Hepatocyte (in vitro differentiated cells): ENCODE results near the gene VAC14. TPM values are rescaled to one million over a fixed set of nuclear protein-coding genes. Genes with fewer than 3 reads are reported as not detected.

Experiments
- DNase-seq: peaks from one replicate; pipeline ENCODE4 v3.0.0-alpha.2; 2016; ENCODE audit warnings: low spot score
- H2AFZ ChIP-seq: fragments of 200-600 bp; sonication (generic); 2 replicates; pipeline ENCODE4 v1.6.0; 2016; ENCODE audit warnings: antibody characterized with exemption, mild to moderate bottlenecking
- H3K27ac ChIP-seq: fragments of 200-600 bp; sonication (generic); 2 replicates; pipeline ENCODE4 v1.5.1; 2016; ENCODE audit warnings: mild to moderate bottlenecking
- H3K27me3 ChIP-seq: fragments of 200-600 bp; sonication (generic); 2 replicates; pipeline ENCODE4 v1.6.1; 2016
- H3K36me3 ChIP-seq: fragments of 200-600 bp; sonication (generic); replicated peaks from 2 replicates; pipeline ENCODE4 v1.5.1; 2016; ENCODE audit warnings: low read depth; ENCODE audit not compliant: insufficient read depth
- H3K4me1 ChIP-seq: fragments of 200-600 bp; sonication (generic); 2 replicates; pipeline ENCODE4 v1.5.1; 2016; ENCODE audit warnings: mild to moderate bottlenecking, moderate library complexity; ENCODE audit not compliant: insufficient read depth
- H3K4me2 ChIP-seq: fragments of 200-600 bp; sonication (generic); 2 replicates; pipeline ENCODE4 v1.6.0; 2016
- H3K4me3 ChIP-seq: fragments of 200-600 bp; sonication (generic); 2 replicates; pipeline ENCODE4 v1.5.1; 2016; ENCODE audit warnings: mild to moderate bottlenecking
- H3K79me2 ChIP-seq: fragments of 200-600 bp; sonication (generic); 2 replicates; pipeline ENCODE4 v1.6.0; 2017; ENCODE audit warnings: mild to moderate bottlenecking
- H3K9me2 ChIP-seq: fragments of 200-600 bp; sonication (generic); replicated peaks from 2 replicates; pipeline ENCODE4 v1.6.0; 2017; ENCODE audit warnings: mild to moderate bottlenecking; ENCODE audit not compliant: insufficient read depth
- H3K9me3 ChIP-seq: fragments of 200-600 bp; sonication (generic); 2 replicates; pipeline ENCODE4 v1.5.1; 2016; ENCODE audit warnings: low read depth, mild to moderate bottlenecking
- H4K20me1 ChIP-seq: fragments of 200-600 bp; sonication (generic); 2 replicates; pipeline ENCODE4 v1.6.0; 2016; ENCODE audit warnings: mild to moderate bottlenecking; ENCODE audit not compliant: insufficient read depth, poor library complexity, severe bottlenecking
- EZH2 ChIP-seq: fragments of 200-600 bp; sonication (generic); IDR thresholded peaks from 2 replicates; pipeline ENCODE4 v1.6.1; 2016; ENCODE audit warnings: antibody characterized with exemption, mild to moderate bottlenecking, borderline replicate concordance
- EZH2phosphoT487 ChIP-seq: fragments of 200-600 bp; sonication (generic); IDR thresholded peaks from one replicate; pipeline ENCODE4 v1.6.1; 2018; ENCODE audit warnings: antibody characterized with exemption, mild to moderate bottlenecking, low read depth, moderate library complexity; ENCODE audit not compliant: unreplicated experiment, severe bottlenecking
- WGBS: methylation state at CpG from one replicate; pipeline ENCODE4 v1.1.6; 2016; ENCODE audit warnings: low lambda C conversion rate; ENCODE audit errors: missing lambda C conversion rate; 5-methylcytosine and 5-hydroxymethylcytosine counted together
- polyA plus RNA-seq: library from polyadenylated mRNA; unstranded; fragments of >200 nt; fragmentation: Nextera tagmentation; extraction: Ambion mirVana; gene quantifications from 2 replicates; pipeline ENCODE4 v1.2.1, GENCODE V29; 2016
- total RNA-seq: library from RNA; depleted of rRNA; stranded (reverse); fragments of >200 nt; gene quantifications from 2 replicates; pipeline ENCODE4 v1.2.3, GENCODE V29; 2014
- TF ChIP-seq, protein P1 (sequence below): fragments of 200-600 bp; sonication (generic); IDR thresholded peaks from 2 replicates; pipeline ENCODE4 v1.5.1; 2016; ENCODE audit warnings: antibody characterized with exemption, mild to moderate bottlenecking; ENCODE audit not compliant: poor library complexity

VAC14 gene
- total and polyA plus RNA-seq, 2 experiments from 2014 or later, result 35.8 to 49.4 TPM

GRCh38 chr16:70651524-70651923 is 149.4 kb downstream of the VAC14 start:
- Histone ChIP-seq H3K27me3 (no peaks in the 10 kb centered on the region), H3K27ac (no peak overlapping the region), H3K4me1 (no peaks in the 10 kb centered on the region), H3K9me3 (no peaks in the 10 kb centered on the region), H3K79me2 (no peaks in the 10 kb centered on the region), H3K36me3 (no peaks in the 10 kb centered on the region), H4K20me1 (no peaks in the 10 kb centered on the region), H3K4me3 (no peak overlapping the region), H2AFZ (no peak overlapping the region), H3K9me2 (no peaks in the 10 kb centered on the region), H3K4me2 (no peak overlapping the region)
- no peak for DNase-seq
- TF ChIP-seq EZH2 (no peak), EZH2phosphoT487 (no peak)
- TF ChIP-seq, protein P1, sequence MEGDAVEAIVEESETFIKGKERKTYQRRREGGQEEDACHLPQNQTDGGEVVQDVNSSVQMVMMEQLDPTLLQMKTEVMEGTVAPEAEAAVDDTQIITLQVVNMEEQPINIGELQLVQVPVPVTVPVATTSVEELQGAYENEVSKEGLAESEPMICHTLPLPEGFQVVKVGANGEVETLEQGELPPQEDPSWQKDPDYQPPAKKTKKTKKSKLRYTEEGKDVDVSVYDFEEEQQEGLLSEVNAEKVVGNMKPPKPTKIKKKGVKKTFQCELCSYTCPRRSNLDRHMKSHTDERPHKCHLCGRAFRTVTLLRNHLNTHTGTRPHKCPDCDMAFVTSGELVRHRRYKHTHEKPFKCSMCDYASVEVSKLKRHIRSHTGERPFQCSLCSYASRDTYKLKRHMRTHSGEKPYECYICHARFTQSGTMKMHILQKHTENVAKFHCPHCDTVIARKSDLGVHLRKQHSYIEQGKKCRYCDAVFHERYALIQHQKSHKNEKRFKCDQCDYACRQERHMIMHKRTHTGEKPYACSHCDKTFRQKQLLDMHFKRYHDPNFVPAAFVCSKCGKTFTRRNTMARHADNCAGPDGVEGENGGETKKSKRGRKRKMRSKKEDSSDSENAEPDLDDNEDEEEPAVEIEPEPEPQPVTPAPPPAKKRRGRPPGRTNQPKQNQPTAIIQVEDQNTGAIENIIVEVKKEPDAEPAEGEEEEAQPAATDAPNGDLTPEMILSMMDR, result no peak
- 77% methylated on average over 3 of the region's 3 CpGs for WGBS

- no peak overlapping the region for H3K27ac ChIP-seq
- H3K27me3 ChIP-seq, result no peaks in the 10 kb centered on the region
- no peaks in the 10 kb centered on the region for H3K79me2 ChIP-seq
- 81% methylated on average over 4 of the region's 4 CpGs for whole genome bisulfite sequencing
- no peaks in the 10 kb centered on the region for H4K20me1 ChIP-seq
- no peak overlapping the region for H3K4me3 ChIP-seq
- no peaks in the 10 kb centered on the region for H3K9me2 ChIP-seq
- H2AFZ ChIP-seq, result no peak overlapping the region
- no peak for TF ChIP-seq EZH2phosphoT487
- DNase-seq, result no peak
- no peaks in the 10 kb centered on the region for H3K9me3 ChIP-seq
- no peaks in the 10 kb centered on the region for H3K36me3 ChIP-seq
- no peak overlapping the region for H3K4me2 ChIP-seq
- H3K4me1 ChIP-seq, result no peaks in the 10 kb centered on the region
Observed at GRCh38 chr16:70650216-70650615, 150.7 kb downstream of the VAC14 start.

DNA sequence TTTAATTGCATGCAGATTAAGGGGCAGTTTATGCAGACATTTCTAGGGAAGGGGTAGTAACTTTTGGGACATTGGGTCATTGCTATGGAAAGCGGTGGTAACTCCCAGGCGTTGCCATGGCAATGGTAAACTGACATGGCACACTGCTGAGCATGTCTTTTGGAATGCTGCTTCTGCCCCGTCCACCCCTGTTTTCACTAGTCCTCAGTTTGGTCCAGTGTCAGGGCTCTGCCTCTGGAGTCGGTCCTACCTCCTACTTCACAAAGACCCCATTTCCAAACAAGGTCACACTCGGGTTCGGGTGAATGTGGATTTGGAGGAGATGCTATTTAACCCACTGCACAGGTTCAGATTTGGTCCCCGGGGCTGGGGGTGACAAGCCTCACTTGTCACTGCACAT is 151.7 kb downstream of the VAC14 start:
- Histone ChIP-seq H3K9me3 (no peaks in the 10 kb centered on the region), H3K79me2 (no peaks in the 10 kb centered on the region), H3K27me3 (no peaks in the 10 kb centered on the region), H2AFZ (no peak overlapping the region), H3K4me2 (no peak overlapping the region), H3K27ac (no peak overlapping the region), H3K36me3 (no peaks in the 10 kb centered on the region), H3K4me1 (no peaks in the 10 kb centered on the region), H3K4me3 (no peak overlapping the region), H4K20me1 (no peaks in the 10 kb centered on the region), H3K9me2 (no peaks in the 10 kb centered on the region)
- TF ChIP-seq, protein P1, result no peak
- TF ChIP-seq EZH2, result no peak
- TF ChIP-seq EZH2phosphoT487, result no peak
- no peak for DNase-seq
- WGBS, result 86% methylated on average over 7 of the region's 7 CpGs

DNA sequence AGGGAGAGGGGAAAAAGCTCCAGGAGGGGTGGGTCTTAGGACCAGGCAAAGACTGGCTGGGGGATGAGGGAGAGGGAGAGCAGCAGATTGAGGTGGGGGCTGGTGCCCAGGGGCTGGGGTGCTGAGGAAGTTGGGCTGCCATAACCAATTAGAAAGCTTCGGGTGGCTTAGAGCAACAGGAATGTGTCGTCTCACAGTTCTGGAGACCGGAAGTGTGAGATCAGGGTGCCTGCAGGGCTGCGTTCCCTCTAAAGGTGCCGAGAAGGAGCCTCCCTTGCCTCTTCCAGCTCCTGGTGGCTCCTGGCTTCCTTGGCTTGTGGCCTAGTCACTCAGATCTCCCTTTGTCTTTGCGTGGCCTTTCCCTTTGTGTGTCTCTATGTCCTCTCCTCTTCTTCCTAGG is 152.4 kb downstream of the VAC14 start:
- no peak overlapping the region for H3K4me3 ChIP-seq
- no peak overlapping the region for H2AFZ ChIP-seq
- H3K79me2 ChIP-seq, result no peaks in the 10 kb centered on the region
- H3K9me2 ChIP-seq, result no peaks in the 10 kb centered on the region
- WGBS, result 85% methylated on average over 6 of the region's 6 CpGs
- H3K27ac ChIP-seq, result no peak overlapping the region
- H3K4me2 ChIP-seq, result no peak overlapping the region
- no peaks in the 10 kb centered on the region for H3K36me3 ChIP-seq
- H3K4me1 ChIP-seq, result no peaks in the 10 kb centered on the region
- TF ChIP-seq, protein P1, result no peak
- TF ChIP-seq EZH2phosphoT487 (no peak), EZH2 (no peak)
- no peaks in the 10 kb centered on the region for H4K20me1 ChIP-seq
- H3K27me3 ChIP-seq, result no peaks in the 10 kb centered on the region
- no peaks in the 10 kb centered on the region for H3K9me3 ChIP-seq
- no peak for DNase-seq
